ENCODE results near the gene INSL6.
A peak's percentile ranks its signal among the peaks of the same experiment; 100 is the strongest.

DNA sequence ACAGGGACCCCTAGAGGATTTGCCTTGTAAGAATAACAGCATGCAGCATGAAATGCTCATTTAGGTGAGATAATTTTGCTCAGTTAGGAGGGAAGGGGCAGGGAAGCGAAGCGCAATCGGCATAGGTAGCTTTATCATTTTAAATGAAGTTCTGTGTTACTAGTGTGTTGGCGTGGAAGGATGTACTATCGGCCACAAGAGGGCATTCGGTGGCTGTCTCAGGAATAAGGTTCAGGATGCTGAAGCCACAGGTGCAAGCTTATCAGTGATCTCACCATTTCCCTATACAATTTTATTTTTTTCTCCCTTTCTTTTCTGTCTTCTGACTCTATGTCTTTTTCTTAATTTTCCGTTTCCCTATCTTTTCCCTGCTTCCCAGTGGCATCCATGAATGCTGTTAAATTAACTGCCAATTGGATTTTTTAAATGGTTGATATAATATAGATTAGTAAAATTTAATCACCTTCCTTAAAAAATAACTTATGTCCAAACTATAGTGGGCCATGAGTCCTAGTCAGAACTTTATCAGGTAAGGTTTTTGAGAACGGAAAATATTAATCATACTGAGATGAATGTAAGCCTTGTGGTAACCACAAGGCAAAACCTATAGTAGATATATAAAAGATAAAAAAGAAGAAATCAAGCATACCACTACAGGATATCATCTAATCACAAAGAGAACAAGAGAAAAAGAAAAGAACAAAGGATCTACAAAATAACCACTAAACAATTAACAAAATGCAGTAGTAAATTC is 1.2 kb upstream of the INSL6 start:
- TF ChIP-seq CTCF (IDR thresholded peaks at IDR 0.05): peak; percentile 16 to 80 (median 76)
- no peak for TF ChIP-seq POLR2A (IDR thresholded peaks at IDR 0.05)

All from Peyer's patch (tissue), 4 donors.